Measurements from ENCODE around the gene DVL1.

DVL1 gene

DNA sequence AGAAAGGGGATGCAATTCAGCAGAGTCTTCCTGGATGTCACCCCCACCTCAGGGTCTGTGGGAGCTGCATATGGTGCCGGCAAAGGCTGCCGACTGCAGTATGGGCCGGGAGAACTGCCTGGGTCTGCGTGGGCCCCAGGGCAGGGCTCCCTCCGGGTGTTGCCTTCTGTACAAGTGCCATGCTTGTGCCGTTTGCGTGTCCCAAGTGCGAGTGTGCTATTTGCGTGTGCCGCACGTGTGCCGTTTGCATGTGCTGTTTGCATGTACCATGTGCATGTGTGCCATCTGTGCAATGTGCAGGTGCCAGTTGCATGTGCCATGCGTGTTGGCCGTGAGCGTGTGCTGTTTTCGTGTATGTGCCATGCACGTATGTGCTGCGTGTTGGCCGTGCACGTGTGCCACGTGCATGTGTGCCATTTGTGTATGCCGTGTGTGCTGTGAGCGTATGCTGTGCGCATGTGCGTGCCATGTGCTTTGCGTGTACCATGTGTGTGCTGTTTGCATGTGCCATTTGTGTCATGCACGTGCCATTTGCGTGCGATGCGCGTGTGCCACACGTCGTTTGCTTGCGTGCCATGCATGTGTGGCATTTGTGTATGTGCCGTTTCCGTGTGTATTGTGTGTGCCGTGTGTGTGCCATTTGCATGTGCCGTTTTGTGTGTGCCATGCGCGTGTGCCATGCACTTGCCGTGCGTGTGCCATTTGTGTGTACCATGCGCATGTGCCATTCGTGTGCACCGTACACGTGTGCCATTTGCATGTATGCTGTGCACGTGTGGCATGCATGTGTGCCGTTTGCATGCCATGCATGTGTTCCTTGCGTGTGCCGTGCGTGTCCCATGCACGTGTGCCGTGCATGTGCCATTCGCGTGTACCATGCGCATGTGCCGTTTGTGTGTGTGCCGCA, 19.7 kb downstream of the DVL1 start:
- TF ChIP-seq, protein P1, sequence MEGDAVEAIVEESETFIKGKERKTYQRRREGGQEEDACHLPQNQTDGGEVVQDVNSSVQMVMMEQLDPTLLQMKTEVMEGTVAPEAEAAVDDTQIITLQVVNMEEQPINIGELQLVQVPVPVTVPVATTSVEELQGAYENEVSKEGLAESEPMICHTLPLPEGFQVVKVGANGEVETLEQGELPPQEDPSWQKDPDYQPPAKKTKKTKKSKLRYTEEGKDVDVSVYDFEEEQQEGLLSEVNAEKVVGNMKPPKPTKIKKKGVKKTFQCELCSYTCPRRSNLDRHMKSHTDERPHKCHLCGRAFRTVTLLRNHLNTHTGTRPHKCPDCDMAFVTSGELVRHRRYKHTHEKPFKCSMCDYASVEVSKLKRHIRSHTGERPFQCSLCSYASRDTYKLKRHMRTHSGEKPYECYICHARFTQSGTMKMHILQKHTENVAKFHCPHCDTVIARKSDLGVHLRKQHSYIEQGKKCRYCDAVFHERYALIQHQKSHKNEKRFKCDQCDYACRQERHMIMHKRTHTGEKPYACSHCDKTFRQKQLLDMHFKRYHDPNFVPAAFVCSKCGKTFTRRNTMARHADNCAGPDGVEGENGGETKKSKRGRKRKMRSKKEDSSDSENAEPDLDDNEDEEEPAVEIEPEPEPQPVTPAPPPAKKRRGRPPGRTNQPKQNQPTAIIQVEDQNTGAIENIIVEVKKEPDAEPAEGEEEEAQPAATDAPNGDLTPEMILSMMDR (conservative IDR thresholded peaks at IDR 0.05; ENCODE audit: low read length), result no peak
- no peak for TF ChIP-seq EZH2phosphoT487 (IDR thresholded peaks at IDR 0.05; ENCODE audit: borderline replicate concordance)
- H3K9ac ChIP-seq (ENCODE audit: low read depth, low read length, poor library complexity, severe bottlenecking), result no peak overlapping the region
- H4K20me1 ChIP-seq (ENCODE audit: insufficient read depth, low read length, poor library complexity, severe bottlenecking), result peaks cover 19% of the 10 kb centered on the region
- H2AFZ ChIP-seq (ENCODE audit: low read length), result no peak overlapping the region
- no peak overlapping the region for H3K4me3 ChIP-seq (ENCODE audit: low read length, poor library complexity, severe bottlenecking)
- H3K4me1 ChIP-seq (ENCODE audit: insufficient read depth, low read length, poor library complexity, severe bottlenecking), result peaks cover 17% of the 10 kb centered on the region
- H3K4me2 ChIP-seq (ENCODE audit: low read depth, low read length, poor library complexity, severe bottlenecking), result no peak overlapping the region
- no peaks in the 10 kb centered on the region for H3K36me3 ChIP-seq (ENCODE audit: insufficient read depth, low read length)
- H3K9me2 ChIP-seq (replicated peaks; ENCODE audit: low read depth, low read length), result no peaks in the 10 kb centered on the region
- H3K79me2 ChIP-seq (ENCODE audit: insufficient read depth, low read length), result peaks cover 21% of the 10 kb centered on the region
- H3F3A ChIP-seq (ENCODE audit: low read depth), result no peaks in the 10 kb centered on the region
- no peaks in the 10 kb centered on the region for H3K9me3 ChIP-seq (ENCODE audit: insufficient read depth, low read depth, low read length)
- H3K27me3 ChIP-seq (ENCODE audit: insufficient read depth, low read length, poor library complexity, severe bottlenecking), result no peaks in the 10 kb centered on the region

DNA sequence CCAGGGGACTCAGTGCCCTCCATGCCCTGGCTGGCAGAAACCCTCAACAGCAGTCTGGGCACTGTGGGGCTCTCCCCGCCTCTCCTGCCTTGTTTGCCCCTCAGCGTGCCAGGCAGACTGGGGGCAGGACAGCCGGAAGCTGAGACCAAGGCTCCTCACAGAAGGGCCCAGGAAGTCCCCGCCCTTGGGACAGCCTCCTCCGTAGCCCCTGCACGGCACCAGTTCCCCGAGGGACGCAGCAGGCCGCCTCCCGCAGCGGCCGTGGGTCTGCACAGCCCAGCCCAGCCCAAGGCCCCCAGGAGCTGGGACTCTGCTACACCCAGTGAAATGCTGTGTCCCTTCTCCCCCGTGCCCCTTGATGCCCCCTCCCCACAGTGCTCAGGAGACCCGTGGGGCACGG, 21.0 kb downstream of the DVL1 start:
- no peak overlapping the region for H3K4me2 ChIP-seq (ENCODE audit: low read depth, low read length, poor library complexity, severe bottlenecking)
- H3K27me3 ChIP-seq (ENCODE audit: insufficient read depth, low read length, poor library complexity, severe bottlenecking), result no peaks in the 10 kb centered on the region
- TF ChIP-seq EZH2phosphoT487 (IDR thresholded peaks at IDR 0.05; ENCODE audit: borderline replicate concordance), result no peak
- TF ChIP-seq, protein P1 (conservative IDR thresholded peaks at IDR 0.05; ENCODE audit: low read length), result no peak
- no peaks in the 10 kb centered on the region for H3K36me3 ChIP-seq (ENCODE audit: insufficient read depth, low read length)
- H3K9me3 ChIP-seq (ENCODE audit: insufficient read depth, low read depth, low read length), result no peaks in the 10 kb centered on the region
- peaks cover 20% of the 10 kb centered on the region for H3K4me1 ChIP-seq (ENCODE audit: insufficient read depth, low read length, poor library complexity, severe bottlenecking)
- no peak overlapping the region for H2AFZ ChIP-seq (ENCODE audit: low read length)
- no peaks in the 10 kb centered on the region for H3K9me2 ChIP-seq (replicated peaks; ENCODE audit: low read depth, low read length)
- H3K79me2 ChIP-seq (ENCODE audit: insufficient read depth, low read length), result peaks cover 31% of the 10 kb centered on the region
- H3K9ac ChIP-seq (ENCODE audit: low read depth, low read length, poor library complexity, severe bottlenecking), result no peak overlapping the region
- no peak overlapping the region for H3K4me3 ChIP-seq (ENCODE audit: low read length, poor library complexity, severe bottlenecking)
- peaks cover 23% of the 10 kb centered on the region for H4K20me1 ChIP-seq (ENCODE audit: insufficient read depth, low read length, poor library complexity, severe bottlenecking)
- no peaks in the 10 kb centered on the region for H3F3A ChIP-seq (ENCODE audit: low read depth)

DNA sequence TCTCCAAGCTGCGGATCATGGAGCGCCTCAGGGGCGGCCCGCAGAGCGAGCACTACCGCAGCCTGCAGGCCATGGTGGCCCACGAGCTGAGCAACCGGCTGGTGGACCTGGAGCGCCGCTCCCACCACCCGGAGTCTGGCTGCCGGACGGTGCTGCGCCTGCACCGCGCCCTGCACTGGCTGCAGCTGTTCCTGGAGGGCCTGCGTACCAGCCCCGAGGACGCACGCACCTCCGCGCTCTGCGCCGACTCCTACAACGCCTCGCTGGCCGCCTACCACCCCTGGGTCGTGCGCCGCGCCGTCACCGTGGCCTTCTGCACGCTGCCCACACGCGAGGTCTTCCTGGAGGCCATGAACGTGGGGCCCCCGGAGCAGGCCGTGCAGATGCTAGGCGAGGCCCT, 21.9 kb downstream of the DVL1 start:
- Histone ChIP-seq H3K9me3 (ENCODE audit: insufficient read depth, low read depth, low read length) (no peaks in the 10 kb centered on the region), H3K36me3 (ENCODE audit: insufficient read depth, low read length) (no peaks in the 10 kb centered on the region), H3K4me3 (ENCODE audit: low read length, poor library complexity, severe bottlenecking) (no peak overlapping the region), H3F3A (ENCODE audit: low read depth) (no peaks in the 10 kb centered on the region), H2AFZ (ENCODE audit: low read length) (no peak overlapping the region), H3K27me3 (ENCODE audit: insufficient read depth, low read length, poor library complexity, severe bottlenecking) (no peaks in the 10 kb centered on the region), H3K9me2 (replicated peaks; ENCODE audit: low read depth, low read length) (no peaks in the 10 kb centered on the region), H3K79me2 (ENCODE audit: insufficient read depth, low read length) (peaks cover 38% of the 10 kb centered on the region), H3K4me2 (ENCODE audit: low read depth, low read length, poor library complexity, severe bottlenecking) (no peak overlapping the region), H4K20me1 (ENCODE audit: insufficient read depth, low read length, poor library complexity, severe bottlenecking) (peaks cover 28% of the 10 kb centered on the region), H3K4me1 (ENCODE audit: insufficient read depth, low read length, poor library complexity, severe bottlenecking) (peaks cover 21% of the 10 kb centered on the region), H3K9ac (ENCODE audit: low read depth, low read length, poor library complexity, severe bottlenecking) (no peak overlapping the region)
- TF ChIP-seq, protein P1 (conservative IDR thresholded peaks at IDR 0.05; ENCODE audit: low read length), result no peak
- no peak for TF ChIP-seq EZH2phosphoT487 (IDR thresholded peaks at IDR 0.05; ENCODE audit: borderline replicate concordance)
